ENCODE results near the gene DSCAML1. TPM values are rescaled to one million over a fixed set of nuclear protein-coding genes. Genes with fewer than 3 reads are reported as not detected.

DSCAML1 gene
- total and polyA plus RNA-seq, 2 of the 8 experiments (the other 6 are each of a cell fraction or from before 2014, with no cell fraction given), result 0.19 to 0.24 TPM

GRCh38 chr11:117453886-117454563 lies 343.0 kb downstream of the DSCAML1 start (continued):
- no peak for TF ChIP-seq EZH2 (IDR thresholded peaks at IDR 0.05; ENCODE audit: low read depth, low read length, severe bottlenecking)
- TF ChIP-seq EP300 (IDR thresholded peaks at IDR 0.05; ENCODE audit: borderline replicate concordance in 1 of 2, low read depth in 2 of 2, low read length in 2 of 2), result no peak
- no peak for TF ChIP-seq SP1 (IDR thresholded peaks at IDR 0.05; ENCODE audit: low read depth, low read length)
- TF ChIP-seq CHD1 (IDR thresholded peaks at IDR 0.05; ENCODE audit: low read depth, low read length), result no peak
- no peak for TF ChIP-seq CEBPB (IDR thresholded peaks at IDR 0.05; ENCODE audit: low read depth, low read length)

All from H1 (cell line).